Parathyroid adenoma (tissue), 2 donors: Measurements from ENCODE around the gene CEBPA.

ENCODE experiments used
- H2AFZ ChIP-seq: fragments of 300-600 bp; sonication (generic); one replicate; pipeline ENCODE4 v1.7.0; 2017; ENCODE audit warnings: antibody characterized with exemption, mild to moderate bottlenecking
- H3K27ac ChIP-seq: fragments of 300-600 bp; sonication (generic); one replicate; pipeline ENCODE4 v1.7.0; 2017
- H3K27me3 ChIP-seq: fragments of 300-600 bp; sonication (generic); one replicate; pipeline ENCODE4 v1.7.0; 2017; ENCODE audit warnings: low read length; ENCODE audit not compliant: control insufficient read depth, insufficient read depth
- H3K36me3 ChIP-seq: fragments of 300-600 bp; sonication (generic); one replicate; pipeline ENCODE4 v1.7.0; 2017; ENCODE audit warnings: low read length; ENCODE audit not compliant: control insufficient read depth, insufficient read depth
- H3K4me1 ChIP-seq: fragments of 300-600 bp; sonication (generic); one replicate; pipeline ENCODE4 v1.7.0; 2017; ENCODE audit warnings: control low read depth
- H3K4me2 ChIP-seq: fragments of 300-600 bp; sonication (generic); one replicate; pipeline ENCODE4 v1.7.0; 2017; ENCODE audit warnings: low read length
- H3K4me3 ChIP-seq: fragments of 300-600 bp; sonication (generic); one replicate; pipeline ENCODE4 v1.7.0; 2017; ENCODE audit warnings: low read depth, low read length
- H3K79me2 ChIP-seq: fragments of 300-600 bp; sonication (generic); one replicate; pipeline ENCODE4 v1.7.0; 2017; ENCODE audit warnings: control low read depth
- H3K9ac ChIP-seq: fragments of 300-600 bp; sonication (generic); one replicate; pipeline ENCODE4 v1.7.0; 2017; ENCODE audit warnings: mild to moderate bottlenecking
- H3K9me3 ChIP-seq: fragments of 300-600 bp; sonication (generic); one replicate; pipeline ENCODE4 v1.7.0; 2017; ENCODE audit warnings: low read length; ENCODE audit not compliant: control insufficient read depth
- TF ChIP-seq, protein P1 (sequence below): fragments of 300-600 bp; sonication (generic); IDR thresholded peaks from one replicate; pipeline ENCODE4 v1.7.0; 2017; ENCODE audit warnings: antibody characterized with exemption, mild to moderate bottlenecking
- donor health status: primary hyperparathyroidism.

The CEBPA gene

DNA sequence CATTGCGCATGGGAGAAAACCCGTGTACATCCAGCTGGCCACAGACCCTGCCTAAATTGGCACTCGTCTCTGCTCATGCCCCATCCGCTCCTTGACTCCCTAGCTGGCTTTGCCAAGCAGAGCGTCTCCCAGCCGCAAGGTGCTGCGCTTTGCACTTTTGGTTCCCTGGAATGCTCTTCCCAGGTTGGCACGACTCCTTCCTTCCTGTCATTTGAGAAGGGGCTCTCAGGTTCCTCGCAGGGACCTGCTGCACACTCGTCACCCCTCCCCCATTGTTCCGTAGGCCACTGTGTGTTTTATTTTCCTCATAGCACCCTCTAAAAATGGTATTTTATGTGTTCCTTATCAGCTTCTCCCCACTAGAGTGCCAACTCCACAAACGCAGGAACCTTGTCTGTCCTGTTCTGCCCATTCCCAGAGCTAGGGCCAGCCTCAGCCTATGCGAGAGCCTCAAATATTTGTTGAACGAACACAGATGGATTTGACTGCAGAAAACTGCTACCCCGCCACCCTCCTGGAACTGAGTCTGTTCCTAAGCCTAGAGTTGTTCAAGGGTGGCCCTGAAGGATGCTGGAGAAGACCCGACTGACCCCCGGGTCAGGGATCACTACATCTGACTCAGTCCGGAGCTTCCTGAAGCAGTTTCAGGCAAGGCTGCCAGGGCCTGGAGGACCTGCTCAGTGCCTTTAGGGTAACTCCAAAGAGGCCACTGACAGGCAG is 8.4 kb upstream of the CEBPA start:
- H3K4me2 ChIP-seq, result peak overlapping the region; percentile 13
- no peak overlapping the region for H3K9ac ChIP-seq
- no peaks in the 10 kb centered on the region for H3K27me3 ChIP-seq
- H3K27ac ChIP-seq, result peak overlapping the region; percentile 87
- H3K79me2 ChIP-seq, result no peaks in the 10 kb centered on the region
- H3K4me3 ChIP-seq, result peak overlapping the region; percentile 8
- H3K36me3 ChIP-seq, result no peaks in the 10 kb centered on the region
- H3K4me1 ChIP-seq, result peaks cover 12% of the 10 kb centered on the region
- TF ChIP-seq, protein P1, sequence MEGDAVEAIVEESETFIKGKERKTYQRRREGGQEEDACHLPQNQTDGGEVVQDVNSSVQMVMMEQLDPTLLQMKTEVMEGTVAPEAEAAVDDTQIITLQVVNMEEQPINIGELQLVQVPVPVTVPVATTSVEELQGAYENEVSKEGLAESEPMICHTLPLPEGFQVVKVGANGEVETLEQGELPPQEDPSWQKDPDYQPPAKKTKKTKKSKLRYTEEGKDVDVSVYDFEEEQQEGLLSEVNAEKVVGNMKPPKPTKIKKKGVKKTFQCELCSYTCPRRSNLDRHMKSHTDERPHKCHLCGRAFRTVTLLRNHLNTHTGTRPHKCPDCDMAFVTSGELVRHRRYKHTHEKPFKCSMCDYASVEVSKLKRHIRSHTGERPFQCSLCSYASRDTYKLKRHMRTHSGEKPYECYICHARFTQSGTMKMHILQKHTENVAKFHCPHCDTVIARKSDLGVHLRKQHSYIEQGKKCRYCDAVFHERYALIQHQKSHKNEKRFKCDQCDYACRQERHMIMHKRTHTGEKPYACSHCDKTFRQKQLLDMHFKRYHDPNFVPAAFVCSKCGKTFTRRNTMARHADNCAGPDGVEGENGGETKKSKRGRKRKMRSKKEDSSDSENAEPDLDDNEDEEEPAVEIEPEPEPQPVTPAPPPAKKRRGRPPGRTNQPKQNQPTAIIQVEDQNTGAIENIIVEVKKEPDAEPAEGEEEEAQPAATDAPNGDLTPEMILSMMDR, result peak; percentile 12
- no peaks in the 10 kb centered on the region for H3K9me3 ChIP-seq
- H2AFZ ChIP-seq, result peak overlapping the region; percentile 86

DNA sequence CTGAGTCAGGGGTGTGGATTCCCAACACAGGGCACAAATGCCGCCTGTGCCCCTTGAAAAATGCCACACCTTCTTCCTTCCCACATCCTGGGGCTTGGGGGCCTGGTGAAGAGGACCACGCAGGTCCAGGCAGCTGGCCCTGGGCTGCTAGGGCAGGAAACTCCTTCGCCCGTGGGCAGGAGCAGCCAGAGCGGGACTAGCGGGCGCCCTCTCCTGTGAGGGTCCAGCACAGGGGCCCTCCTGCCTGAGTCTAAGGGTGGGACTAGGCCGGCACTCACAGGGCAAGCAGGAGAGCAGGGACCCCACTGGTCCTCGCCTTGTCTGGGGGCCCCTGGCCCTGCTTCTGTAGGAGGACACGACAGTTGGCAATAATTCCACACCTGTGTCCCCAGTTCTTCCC is 7.5 kb upstream of the CEBPA start:
- H3K9me3 ChIP-seq, result no peaks in the 10 kb centered on the region
- no peak overlapping the region for H3K4me3 ChIP-seq
- H3K36me3 ChIP-seq, result no peaks in the 10 kb centered on the region
- no peak overlapping the region for H2AFZ ChIP-seq
- H3K4me1 ChIP-seq, result peaks cover 12% of the 10 kb centered on the region
- no peaks in the 10 kb centered on the region for H3K79me2 ChIP-seq
- no peak overlapping the region for H3K9ac ChIP-seq
- H3K4me2 ChIP-seq, result no peak overlapping the region
- TF ChIP-seq, protein P1, result no peak
- no peaks in the 10 kb centered on the region for H3K27me3 ChIP-seq
- H3K27ac ChIP-seq, result no peak overlapping the region

DNA sequence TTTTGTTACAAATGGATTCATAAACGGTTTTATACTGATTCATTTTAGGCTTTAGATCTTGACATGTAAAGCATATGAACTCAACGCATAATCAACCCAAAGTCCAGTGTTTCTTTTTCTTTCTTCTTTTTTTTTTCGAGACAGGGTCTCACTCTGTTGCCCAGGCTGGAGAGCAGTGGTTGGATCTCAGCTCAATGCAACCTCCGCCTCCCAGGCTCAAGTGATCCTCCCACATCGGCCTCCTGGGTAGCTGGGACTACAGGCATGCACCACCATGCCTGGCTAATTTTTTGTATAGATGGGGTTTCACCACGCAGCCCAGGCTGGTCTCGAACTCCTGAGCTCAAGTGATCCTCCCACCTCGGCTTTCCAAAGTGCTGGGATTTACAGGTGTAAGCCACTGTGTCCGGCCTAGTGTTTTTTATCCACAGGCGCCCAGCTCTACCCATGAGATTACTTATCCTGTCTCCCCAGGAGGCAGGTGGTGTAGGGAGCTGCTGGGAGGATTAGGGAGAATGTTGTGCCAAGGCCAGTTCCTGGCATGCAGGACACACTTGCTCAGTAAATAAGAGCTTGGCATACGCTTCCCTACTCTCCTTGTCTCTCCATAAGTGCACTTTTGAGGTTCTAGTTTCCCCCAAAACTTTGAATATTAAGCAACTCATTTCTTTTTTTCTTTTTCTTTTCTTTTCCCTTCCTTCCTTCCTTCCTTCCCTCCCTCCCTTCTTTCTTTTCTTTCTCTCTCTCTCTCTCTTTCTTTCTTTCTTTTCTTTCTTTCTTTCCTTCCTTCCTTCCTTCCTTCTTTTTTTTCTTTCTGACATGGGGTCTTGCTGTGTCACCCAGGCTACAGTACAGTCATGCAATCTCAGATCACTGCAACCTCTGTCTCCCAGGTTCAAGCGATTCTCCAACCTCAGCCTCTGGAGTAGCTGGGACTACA is 4.8 kb upstream of the CEBPA start:
- H2AFZ ChIP-seq, result no peak overlapping the region
- H3K27me3 ChIP-seq, result no peaks in the 10 kb centered on the region
- no peak overlapping the region for H3K9ac ChIP-seq
- H3K4me3 ChIP-seq, result no peak overlapping the region
- peaks cover 14% of the 10 kb centered on the region for H3K4me1 ChIP-seq
- no peaks in the 10 kb centered on the region for H3K79me2 ChIP-seq
- no peak overlapping the region for H3K27ac ChIP-seq
- H3K4me2 ChIP-seq, result no peak overlapping the region
- TF ChIP-seq, protein P1, result no peak
- H3K36me3 ChIP-seq, result no peaks in the 10 kb centered on the region
- no peaks in the 10 kb centered on the region for H3K9me3 ChIP-seq

DNA sequence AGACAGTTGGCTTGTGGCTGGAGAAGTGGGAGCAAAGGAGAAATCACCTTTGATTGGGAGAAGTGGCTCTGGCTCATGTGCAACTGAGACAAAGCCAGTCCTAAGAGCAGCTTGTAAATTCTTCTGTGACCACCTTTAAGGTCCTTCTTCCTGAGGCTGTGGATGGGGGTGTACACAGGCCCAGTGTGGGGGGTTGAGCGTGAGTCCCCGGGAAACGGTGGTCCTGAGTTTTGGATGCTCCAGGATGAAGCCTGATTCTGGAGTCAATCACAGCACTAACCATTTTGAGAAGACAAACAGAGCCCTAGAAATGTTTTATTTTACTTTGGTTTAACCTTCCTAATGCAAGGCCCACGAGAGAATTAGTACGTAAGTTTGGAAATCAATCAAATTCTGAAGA is 3.9 kb upstream of the CEBPA start:
- Histone ChIP-seq H3K4me2 (no peak overlapping the region), H3K79me2 (peaks cover 1% of the 10 kb centered on the region), H3K9me3 (no peaks in the 10 kb centered on the region), H3K27ac (no peak overlapping the region), H3K36me3 (no peaks in the 10 kb centered on the region), H3K9ac (no peak overlapping the region), H3K4me3 (no peak overlapping the region), H2AFZ (no peak overlapping the region), H3K27me3 (no peaks in the 10 kb centered on the region), H3K4me1 (peaks cover 14% of the 10 kb centered on the region)
- TF ChIP-seq, protein P1, result no peak
